ENCODE data around the gene SGCA. TPM values are rescaled to one million over a fixed set of nuclear protein-coding genes. Genes with fewer than 3 reads are reported as not detected.

SGCA gene
- total and polyA plus RNA-seq, 2 experiments from 2014 or later = 0.19 TPM; not detected in 1

GRCh38 chr17:50136096-50136687 lies 29.6 kb upstream of the SGCA start (continued):
- TF ChIP-seq ZNF462 (CRISPR knock-in tag; IDR thresholded peaks at IDR 0.05) (no peak), NANOG (IDR thresholded peaks at IDR 0.05; ENCODE audit: borderline replicate concordance) (no peak)

GRCh38 chr17:50137042-50137441 lies 28.8 kb upstream of the SGCA start:
- Histone ChIP-seq H4K20me1 (replicated peaks; ENCODE audit: insufficient read depth) (no peaks in the 10 kb centered on the region), H3K79me2 (replicated peaks; ENCODE audit: insufficient read depth) (no peaks in the 10 kb centered on the region), H3K4me1 (ENCODE audit: insufficient read depth) (peaks cover 26% of the 10 kb centered on the region), H3K4me2 (no peak overlapping the region), H2AFZ (no peak overlapping the region), H3K9me2 (ENCODE audit: insufficient read depth) (no peaks in the 10 kb centered on the region), H3K36me3 (ENCODE audit: insufficient read depth) (no peaks in the 10 kb centered on the region; the same call in 1 of the 2 replicates), H3K27me3 (ENCODE audit: insufficient read depth) (peaks cover 12% of the 10 kb centered on the region; the same call in 1 of the 2 replicates), H3K27ac (ENCODE audit: low read depth) (no peak overlapping the region), H3K4me3 (no peak overlapping the region), H3F3A (replicated peaks; ENCODE audit: low read depth) (no peaks in the 10 kb centered on the region)
- no peak overlapping the region for H3K27ac Mint-ChIP-seq
- H3K36me3 Mint-ChIP-seq (ENCODE audit: low read depth) = peaks cover 34% of the 10 kb centered on the region
- no peak overlapping the region; the same call in 2 of the 3 replicates for H3K4me3 Mint-ChIP-seq
- H3K9me3 Mint-ChIP-seq = no peaks in the 10 kb centered on the region
- DNase-seq (ENCODE audit: low spot score) = no peak
- H3K4me1 Mint-ChIP-seq = peaks cover 34% of the 10 kb centered on the region
- H3K27me3 Mint-ChIP-seq (ENCODE audit: insufficient read depth, low read depth, poor library complexity) = peaks cover 25% of the 10 kb centered on the region
- no peak for ATAC-seq
- TF ChIP-seq EZH2 (IDR thresholded peaks at IDR 0.05; ENCODE audit: low read depth, unreplicated experiment) (no peak), EZH2phosphoT487 (IDR thresholded peaks at IDR 0.05; ENCODE audit: unreplicated experiment) (no peak), NANOG (IDR thresholded peaks at IDR 0.05; ENCODE audit: borderline replicate concordance) (no peak), ZNF114 (CRISPR knock-in tag; IDR thresholded peaks at IDR 0.05) (no peak), REST (IDR thresholded peaks at IDR 0.05; ENCODE audit: unreplicated experiment) (no peak)

Measured in GM23338 (cell line).